ENCODE data around the gene PIK3C2A. TPM values are rescaled to one million over a fixed set of nuclear protein-coding genes. Genes with fewer than 3 reads are reported as not detected.

PIK3C2A gene
- total and polyA plus RNA-seq, 4 donors = 8.2 to 89.9 (median 13.7) TPM

DNA sequence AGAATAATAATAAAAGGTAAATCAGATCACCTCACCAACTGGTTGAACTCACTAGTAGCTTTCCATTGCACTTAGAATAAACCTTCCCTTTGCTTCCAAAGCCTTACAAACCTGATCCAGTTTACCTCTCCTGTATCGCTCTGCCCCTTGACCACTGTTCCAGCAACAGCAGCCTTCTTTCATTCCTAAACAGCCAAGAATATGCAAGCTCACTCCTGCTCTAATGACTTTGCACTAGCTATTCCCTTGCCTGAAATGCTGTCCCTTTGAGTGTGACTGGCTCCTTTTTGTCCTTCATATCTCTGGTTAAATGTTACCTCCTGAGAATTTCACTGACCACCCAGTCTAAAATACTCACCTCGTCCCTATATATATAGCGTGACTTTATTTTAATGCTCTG is 9.6 kb upstream of the PIK3C2A start:
- 94% methylated on average over 3 of the region's 3 CpGs for WGBS
- Histone ChIP-seq H3K27ac (ENCODE audit: low read depth in 1 of 2, low read length in 2 of 2) (no peak overlapping the region), H3K9ac (ENCODE audit: low read depth in 1 of 2, low read length in 2 of 2) (no peak overlapping the region), H3K27me3 (ENCODE audit: control insufficient read depth in 4 of 4, insufficient read depth in 4 of 4, low read length in 3 of 4) (no peaks in the 10 kb centered on the region), H3K36me3 (ENCODE audit: control insufficient read depth in 4 of 4, insufficient read depth in 3 of 4, low read depth in 1 of 4, low read length in 3 of 4) (no peaks in the 10 kb centered on the region), H3K4me3 (ENCODE audit: low read depth in 1 of 3, low read length in 3 of 3) (no peak overlapping the region), H3K4me1 (ENCODE audit: control insufficient read depth in 4 of 4, insufficient read depth in 4 of 4, low read length in 3 of 4) (no peaks in the 10 kb centered on the region), H3K9me3 (ENCODE audit: control insufficient read depth in 4 of 4, low read length in 3 of 4) (no peaks in the 10 kb centered on the region)
- DNase-seq (ENCODE audit: low spot score) = no peak
- no peak for TF ChIP-seq GABPA (IDR thresholded peaks at IDR 0.05 in 1 of 2, conservative IDR thresholded peaks at IDR 0.05 in 1 of 2)
- TF ChIP-seq, protein P1, sequence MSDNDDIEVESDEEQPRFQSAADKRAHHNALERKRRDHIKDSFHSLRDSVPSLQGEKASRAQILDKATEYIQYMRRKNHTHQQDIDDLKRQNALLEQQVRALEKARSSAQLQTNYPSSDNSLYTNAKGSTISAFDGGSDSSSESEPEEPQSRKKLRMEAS (IDR thresholded peaks at IDR 0.05) = no peak
- no peak for TF ChIP-seq NR2F2 (IDR thresholded peaks at IDR 0.05)
- TF ChIP-seq RXRA (IDR thresholded peaks at IDR 0.05) = no peak
- no peak for TF ChIP-seq SP1 (IDR thresholded peaks at IDR 0.05)
- no peak for TF ChIP-seq CTCF (IDR thresholded peaks at IDR 0.05; ENCODE audit: low read depth, low read length, missing input control)
- TF ChIP-seq, protein P2, sequence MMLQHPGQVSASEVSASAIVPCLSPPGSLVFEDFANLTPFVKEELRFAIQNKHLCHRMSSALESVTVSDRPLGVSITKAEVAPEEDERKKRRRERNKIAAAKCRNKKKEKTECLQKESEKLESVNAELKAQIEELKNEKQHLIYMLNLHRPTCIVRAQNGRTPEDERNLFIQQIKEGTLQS (IDR thresholded peaks at IDR 0.05) = no peak
- no peak for TF ChIP-seq REST (IDR thresholded peaks at IDR 0.05)
- TF ChIP-seq FOXA2 (IDR thresholded peaks at IDR 0.05) = no peak

- Histone ChIP-seq H3K9ac (ENCODE audit: low read depth in 1 of 2, low read length in 2 of 2) (no peak overlapping the region), H3K4me3 (ENCODE audit: low read depth in 1 of 3, low read length in 3 of 3) (no peak overlapping the region), H3K27me3 (ENCODE audit: control insufficient read depth in 4 of 4, insufficient read depth in 4 of 4, low read length in 3 of 4) (no peaks in the 10 kb centered on the region), H3K9me3 (ENCODE audit: control insufficient read depth in 4 of 4, low read length in 3 of 4) (no peaks in the 10 kb centered on the region), H3K36me3 (ENCODE audit: control insufficient read depth in 4 of 4, insufficient read depth in 3 of 4, low read depth in 1 of 4, low read length in 3 of 4) (no peaks in the 10 kb centered on the region), H3K27ac (ENCODE audit: low read depth in 1 of 2, low read length in 2 of 2) (no peak overlapping the region), H3K4me1 (ENCODE audit: control insufficient read depth in 4 of 4, insufficient read depth in 4 of 4, low read length in 3 of 4) (no peaks in the 10 kb centered on the region)
- DNase-seq (ENCODE audit: low spot score) = no peak
- no peak for TF ChIP-seq EGR1 (IDR thresholded peaks at IDR 0.05; ENCODE audit: low read depth in 2 of 2)
- TF ChIP-seq NR2F2 (IDR thresholded peaks at IDR 0.05) = no peak
- no peak for TF ChIP-seq RXRA (IDR thresholded peaks at IDR 0.05)
- TF ChIP-seq, protein P1 (IDR thresholded peaks at IDR 0.05) = no peak
- no peak for TF ChIP-seq JUND (IDR thresholded peaks at IDR 0.05)
- no peak for TF ChIP-seq SP1 (IDR thresholded peaks at IDR 0.05)
- no peak for TF ChIP-seq HNF4G (IDR thresholded peaks at IDR 0.05)
- no peak for TF ChIP-seq FOXA1 (IDR thresholded peaks at IDR 0.05)
- TF ChIP-seq, protein P2 (IDR thresholded peaks at IDR 0.05) = no peak
- no peak for TF ChIP-seq ZBTB33 (IDR thresholded peaks at IDR 0.05)
- no peak for TF ChIP-seq FOXA2 (IDR thresholded peaks at IDR 0.05)
- no peak for TF ChIP-seq HNF4A (conservative IDR thresholded peaks at IDR 0.05)
- no peak for TF ChIP-seq YY1 (IDR thresholded peaks at IDR 0.05)
- TF ChIP-seq GABPA (IDR thresholded peaks at IDR 0.05 in 1 of 2, conservative IDR thresholded peaks at IDR 0.05 in 1 of 2) = no peak
- no peak for TF ChIP-seq CTCF (IDR thresholded peaks at IDR 0.05; ENCODE audit: low read depth, low read length, missing input control)
- no peak for TF ChIP-seq REST (IDR thresholded peaks at IDR 0.05)
- TF ChIP-seq TAF1 (conservative IDR thresholded peaks at IDR 0.05) = no peak
Measured at GRCh38 chr11:17214338-17214737, 6.6 kb upstream of the PIK3C2A start.

All from liver (tissue), 9 donors.